Liver (tissue), 9 donors: ENCODE data around the gene SLC30A4. TPM values are rescaled to one million over a fixed set of nuclear protein-coding genes. Genes with fewer than 3 reads are reported as not detected.

ENCODE experiments used
- DNase-seq: peaks from one replicate; pipeline ENCODE4 v3.0.0-alpha.2; 2017; ENCODE audit warnings: low spot score
- H3K27ac ChIP-seq, 2 donors: one replicate each; pipeline ENCODE4 v1.7.0; 2013; ENCODE audit warnings: inconsistent platforms in 2 of 2, low read length in 2 of 2, control low read depth in 1 of 2, low read depth in 1 of 2, mild to moderate bottlenecking in 1 of 2
- H3K27me3 ChIP-seq, 4 donors: one replicate each; pipeline versions ENCODE4 v1.6.1 to v1.7.0; 2013; ENCODE audit warnings: low read length in 3 of 4, inconsistent platforms in 1 of 4, mild to moderate bottlenecking in 1 of 4, moderate library complexity in 1 of 4; ENCODE audit not compliant: control insufficient read depth in 4 of 4, insufficient read depth in 4 of 4
- H3K36me3 ChIP-seq, 4 donors: one replicate each; pipeline versions ENCODE4 v1.6.1 to v1.7.0; 2013; ENCODE audit warnings: low read length in 3 of 4, mild to moderate bottlenecking in 3 of 4, low read depth in 1 of 4, moderate library complexity in 1 of 4; ENCODE audit not compliant: control insufficient read depth in 4 of 4, insufficient read depth in 3 of 4
- H3K4me1 ChIP-seq, 4 donors: one replicate each; pipeline versions ENCODE4 v1.6.1 to v1.7.0; 2013; ENCODE audit warnings: low read length in 3 of 4, mild to moderate bottlenecking in 3 of 4, moderate library complexity in 1 of 4; ENCODE audit not compliant: control insufficient read depth in 4 of 4, insufficient read depth in 4 of 4
- H3K4me3 ChIP-seq, 3 donors: one replicate each; pipeline versions ENCODE4 v1.6.1 to v1.7.0; 2013; ENCODE audit warnings: low read length in 3 of 3, control low read depth in 1 of 3, low read depth in 1 of 3, mild to moderate bottlenecking in 1 of 3
- H3K9ac ChIP-seq, 2 donors: one replicate each; pipeline ENCODE4 v1.7.0; 2013; ENCODE audit warnings: low read length in 2 of 2, mild to moderate bottlenecking in 2 of 2, moderate library complexity in 2 of 2, control low read depth in 1 of 2, low read depth in 1 of 2
- H3K9me3 ChIP-seq, 4 donors: one replicate each; pipeline versions ENCODE4 v1.6.1 to v1.7.0; 2013; ENCODE audit warnings: low read length in 3 of 4; ENCODE audit not compliant: control insufficient read depth in 4 of 4
- ATF3 ChIP-seq: IDR thresholded peaks from 2 replicates; pipeline ENCODE4 v1.6.1; 2016; ENCODE audit warnings: antibody characterized with exemption
- EGR1 ChIP-seq, 2 donors: IDR thresholded peaks; 2 replicates each; pipeline ENCODE4 v1.6.1; 2016 to 2018; ENCODE audit warnings: antibody characterized with exemption in 2 of 2, low read depth in 2 of 2
- FOXA1 ChIP-seq: IDR thresholded peaks from 2 replicates; pipeline ENCODE4 v1.6.1; 2016; ENCODE audit warnings: antibody characterized with exemption
- FOXA2 ChIP-seq: IDR thresholded peaks from 2 replicates; pipeline ENCODE4 v1.6.1; 2016; ENCODE audit warnings: antibody characterized with exemption
- GABPA ChIP-seq, 2 donors: IDR thresholded peaks in 1 of 2; conservative IDR thresholded peaks in 1 of 2; 2 replicates each; pipeline ENCODE4 v1.6.1; 2016; ENCODE audit warnings: antibody characterized with exemption in 2 of 2, mild to moderate bottlenecking in 1 of 2, moderate library complexity in 1 of 2
- HNF4A ChIP-seq, 2 donors: conservative IDR thresholded peaks; 2 replicates each; pipeline ENCODE4 v1.6.1; 2016; ENCODE audit warnings: antibody characterized with exemption in 2 of 2, mild to moderate bottlenecking in 2 of 2
- HNF4G ChIP-seq: IDR thresholded peaks from 2 replicates; pipeline ENCODE4 v1.6.1; 2016; ENCODE audit warnings: antibody characterized with exemption
- JUND ChIP-seq, 2 donors: IDR thresholded peaks; 2 replicates each; pipeline ENCODE4 v1.6.1; 2016; ENCODE audit warnings: antibody characterized with exemption in 2 of 2
- MAX ChIP-seq: IDR thresholded peaks from 2 replicates; pipeline ENCODE4 v1.6.1; 2016; ENCODE audit warnings: antibody characterized with exemption
- NR2F2 ChIP-seq: IDR thresholded peaks from 2 replicates; pipeline ENCODE4 v1.6.1; 2016; ENCODE audit warnings: antibody characterized with exemption
- REST ChIP-seq: IDR thresholded peaks from 2 replicates; pipeline ENCODE4 v1.6.1; 2016; ENCODE audit warnings: antibody characterized with exemption, mild to moderate bottlenecking
- SP1 ChIP-seq: IDR thresholded peaks from 2 replicates; pipeline ENCODE4 v1.6.1; 2018; ENCODE audit warnings: antibody characterized with exemption, mild to moderate bottlenecking
- WGBS: extraction: QIAGEN DNeasy Blood & Tissue Kit; methylation state at CpG from one replicate; pipeline ENCODE4 v1.1.7; 2013; 5-methylcytosine and 5-hydroxymethylcytosine counted together
- polyA plus RNA-seq, 2 donors: library from polyadenylated mRNA; stranded (reverse) in 1 of 2; unstranded in 1 of 2; fragments of 200-250 nt in 1 of 2; fragments of >200 nt in 1 of 2; fragmentation: Nextera tagmentation in 1 of 2; extraction: Ambion mirVana in 1 of 2; gene quantifications; one replicate each; pipeline versions ENCODE4 v1.2.1 to v1.2.3, GENCODE V29; 2013 to 2015
- total RNA-seq, 2 donors: library from RNA; depleted of rRNA; stranded (reverse); fragments of >200 nt; gene quantifications; one replicate each; pipeline ENCODE4 v1.2.3, GENCODE V29; 2014
- TF ChIP-seq, protein P1 (sequence below): fragments of 150-350 bp; IDR thresholded peaks from 2 replicates; pipeline ENCODE4 v1.5.1; 2017; ENCODE audit warnings: improper control_type of control experiment, low read depth, low read length; ENCODE audit not compliant: missing input control
- TF ChIP-seq, protein P2 (sequence below): IDR thresholded peaks from 2 replicates; pipeline ENCODE4 v1.6.1; 2016; ENCODE audit warnings: antibody characterized with exemption
- donor health status: healthy.
- donor health status: healthy.
- donor health status: healthy.
- donor health status: healthy.
- donor health status: healthy.

Gene SLC30A4
- total and polyA plus RNA-seq, 4 donors: 0.69 to 5.6 (median 2.7) TPM

DNA sequence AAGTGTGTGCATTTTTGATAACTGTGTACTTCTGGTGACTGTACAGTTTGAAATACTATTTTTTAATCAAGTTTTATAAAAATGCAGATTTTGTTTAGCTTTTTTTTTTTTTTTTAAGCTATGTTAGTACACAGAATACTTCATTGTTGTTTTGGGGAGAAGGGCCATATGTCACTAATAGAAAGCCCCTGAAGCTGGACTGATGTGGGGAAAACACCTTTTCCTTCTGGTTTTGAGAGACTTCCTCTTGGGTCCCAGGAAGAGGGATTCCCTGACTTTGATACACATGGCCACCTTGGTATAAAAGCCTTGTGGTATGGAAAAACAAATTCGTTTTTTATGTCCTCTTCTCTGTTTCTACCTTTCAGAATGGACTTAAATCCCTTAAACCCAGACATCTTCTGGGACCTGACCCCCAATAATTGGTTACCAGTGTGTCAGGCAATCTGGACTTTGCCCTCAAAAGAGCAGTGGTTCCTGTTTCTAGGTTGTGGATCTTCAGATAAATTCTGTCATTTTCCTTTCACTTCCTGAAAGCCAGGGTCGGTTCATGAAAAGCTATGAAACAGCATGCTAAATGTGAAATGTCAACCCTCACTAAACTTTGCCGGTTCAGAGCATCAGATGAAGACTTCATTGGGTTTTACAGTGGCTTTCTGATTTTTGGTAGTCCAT is 33.5 kb upstream of the SLC30A4 start:
- H3K27me3 ChIP-seq: peaks cover 0 to 2% (median 0%) of the 10 kb centered on the region in 4 donors
- H3K4me1 ChIP-seq: no peaks in the 10 kb centered on the region
- 35% methylated on average over 3 of the region's 3 CpGs for WGBS
- no peak overlapping the region for H3K9ac ChIP-seq
- DNase-seq: no peak
- no peaks in the 10 kb centered on the region for H3K36me3 ChIP-seq
- H3K4me3 ChIP-seq: no peak overlapping the region
- TF ChIP-seq EGR1 (IDR thresholded peaks at IDR 0.05; ENCODE audit: low read depth in 2 of 2): no peak
- TF ChIP-seq HNF4A (conservative IDR thresholded peaks at IDR 0.05): peak in 1 of 2 donors; percentile 45
- no peak for TF ChIP-seq FOXA1
- no peak overlapping the region for H3K27ac ChIP-seq
- no peaks in the 10 kb centered on the region for H3K9me3 ChIP-seq

GRCh38 chr15:45551676-45552075 is 29.1 kb upstream of the SLC30A4 start:
- no peaks in the 10 kb centered on the region for H3K4me1 ChIP-seq
- TF ChIP-seq HNF4G (no peak), MAX (no peak), FOXA2 (no peak), ATF3 (no peak), GABPA (IDR thresholded peaks at IDR 0.05 in 1 of 2, conservative IDR thresholded peaks at IDR 0.05 in 1 of 2) (no peak), EGR1 (IDR thresholded peaks at IDR 0.05; ENCODE audit: low read depth in 2 of 2) (no peak), HNF4A (conservative IDR thresholded peaks at IDR 0.05) (no peak), NR2F2 (no peak), REST (no peak), JUND (IDR thresholded peaks at IDR 0.05) (no peak), SP1 (no peak), FOXA1 (no peak)
- TF ChIP-seq, protein P1, sequence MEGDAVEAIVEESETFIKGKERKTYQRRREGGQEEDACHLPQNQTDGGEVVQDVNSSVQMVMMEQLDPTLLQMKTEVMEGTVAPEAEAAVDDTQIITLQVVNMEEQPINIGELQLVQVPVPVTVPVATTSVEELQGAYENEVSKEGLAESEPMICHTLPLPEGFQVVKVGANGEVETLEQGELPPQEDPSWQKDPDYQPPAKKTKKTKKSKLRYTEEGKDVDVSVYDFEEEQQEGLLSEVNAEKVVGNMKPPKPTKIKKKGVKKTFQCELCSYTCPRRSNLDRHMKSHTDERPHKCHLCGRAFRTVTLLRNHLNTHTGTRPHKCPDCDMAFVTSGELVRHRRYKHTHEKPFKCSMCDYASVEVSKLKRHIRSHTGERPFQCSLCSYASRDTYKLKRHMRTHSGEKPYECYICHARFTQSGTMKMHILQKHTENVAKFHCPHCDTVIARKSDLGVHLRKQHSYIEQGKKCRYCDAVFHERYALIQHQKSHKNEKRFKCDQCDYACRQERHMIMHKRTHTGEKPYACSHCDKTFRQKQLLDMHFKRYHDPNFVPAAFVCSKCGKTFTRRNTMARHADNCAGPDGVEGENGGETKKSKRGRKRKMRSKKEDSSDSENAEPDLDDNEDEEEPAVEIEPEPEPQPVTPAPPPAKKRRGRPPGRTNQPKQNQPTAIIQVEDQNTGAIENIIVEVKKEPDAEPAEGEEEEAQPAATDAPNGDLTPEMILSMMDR: no peak
- TF ChIP-seq, protein P2, sequence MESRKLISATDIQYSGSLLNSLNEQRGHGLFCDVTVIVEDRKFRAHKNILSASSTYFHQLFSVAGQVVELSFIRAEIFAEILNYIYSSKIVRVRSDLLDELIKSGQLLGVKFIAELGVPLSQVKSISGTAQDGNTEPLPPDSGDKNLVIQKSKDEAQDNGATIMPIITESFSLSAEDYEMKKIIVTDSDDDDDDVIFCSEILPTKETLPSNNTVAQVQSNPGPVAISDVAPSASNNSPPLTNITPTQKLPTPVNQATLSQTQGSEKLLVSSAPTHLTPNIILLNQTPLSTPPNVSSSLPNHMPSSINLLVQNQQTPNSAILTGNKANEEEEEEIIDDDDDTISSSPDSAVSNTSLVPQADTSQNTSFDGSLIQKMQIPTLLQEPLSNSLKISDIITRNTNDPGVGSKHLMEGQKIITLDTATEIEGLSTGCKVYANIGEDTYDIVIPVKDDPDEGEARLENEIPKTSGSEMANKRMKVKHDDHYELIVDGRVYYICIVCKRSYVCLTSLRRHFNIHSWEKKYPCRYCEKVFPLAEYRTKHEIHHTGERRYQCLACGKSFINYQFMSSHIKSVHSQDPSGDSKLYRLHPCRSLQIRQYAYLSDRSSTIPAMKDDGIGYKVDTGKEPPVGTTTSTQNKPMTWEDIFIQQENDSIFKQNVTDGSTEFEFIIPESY: no peak
- H3K9ac ChIP-seq: no peak overlapping the region
- 70% methylated on average over 3 of the region's 3 CpGs for WGBS
- no peak overlapping the region for H3K27ac ChIP-seq
- no peak for DNase-seq
- H3K36me3 ChIP-seq: no peaks in the 10 kb centered on the region
- H3K4me3 ChIP-seq: no peak overlapping the region
- no peaks in the 10 kb centered on the region for H3K9me3 ChIP-seq
- no peaks in the 10 kb centered on the region for H3K27me3 ChIP-seq
